GM19372 (cell line): ENCODE data around the gene RPS19BP1.

Experiments
- ATAC-seq: cut with Tn5 transposase; IDR thresholded peaks from one replicate; pipeline ENCODE4 v1.9.1; 2021; ENCODE audit warnings: mild to moderate bottlenecking, low read depth, moderate library complexity; ENCODE audit not compliant: unreplicated experiment

Gene RPS19BP1

DNA sequence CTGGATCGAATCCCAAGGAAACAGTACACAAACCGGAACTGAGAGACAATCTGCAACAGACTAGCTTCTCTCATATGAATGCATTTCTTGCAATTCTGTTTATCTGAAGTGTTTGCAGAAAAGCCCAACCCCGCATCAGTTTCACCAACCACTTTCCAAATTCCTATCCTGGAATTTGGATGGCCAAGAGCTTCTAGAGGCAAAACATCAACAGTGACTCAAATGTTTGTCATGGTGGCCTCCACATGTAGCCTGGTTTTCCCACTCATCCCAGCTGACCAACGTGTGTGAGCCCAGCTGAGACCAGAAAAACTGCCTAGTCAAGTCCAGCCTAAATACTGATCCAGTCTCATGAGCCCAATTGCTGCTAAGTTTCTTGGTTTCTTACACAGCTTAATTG lies 38.8 kb downstream of the RPS19BP1 start:
- ATAC-seq, result no peak

DNA sequence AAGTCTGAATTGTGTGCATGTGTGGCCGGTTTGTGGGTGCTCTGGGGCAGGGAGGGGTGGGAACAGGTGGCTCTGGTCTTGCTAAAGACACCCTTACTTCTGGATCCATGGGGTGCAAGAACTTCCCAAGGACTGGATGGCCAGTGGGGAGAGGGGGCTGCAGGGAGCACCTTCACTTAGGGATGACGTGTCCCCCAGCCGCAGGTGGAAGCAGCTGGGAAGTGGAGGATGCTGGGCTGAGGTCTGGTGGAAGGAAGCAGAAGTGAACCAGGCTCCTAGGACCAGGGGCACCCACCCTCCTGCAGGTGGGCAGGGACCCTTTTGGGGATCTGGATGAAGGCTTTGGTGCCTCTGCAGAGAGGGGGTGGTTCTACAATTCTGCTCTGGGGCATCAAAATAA lies 40.4 kb downstream of the RPS19BP1 start:
- ATAC-seq, result no peak

DNA sequence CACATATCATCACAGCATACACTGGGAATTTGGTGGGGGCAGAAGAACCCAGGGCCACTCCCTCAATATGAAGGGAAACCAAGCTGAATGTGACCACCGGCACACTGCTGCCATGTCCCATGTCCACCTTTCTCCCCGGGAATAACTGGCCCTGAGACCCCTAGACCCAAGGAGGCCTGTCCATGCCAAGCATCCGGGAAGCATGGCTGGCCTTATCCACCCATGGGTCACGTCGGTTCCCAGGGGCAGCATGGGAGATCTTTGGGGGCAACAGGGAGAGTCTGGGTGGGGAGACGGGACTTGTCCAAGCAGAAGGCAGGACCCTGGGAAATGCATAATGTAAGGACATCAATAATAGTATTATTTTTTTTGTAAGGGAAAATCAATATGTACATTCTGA lies 40.9 kb downstream of the RPS19BP1 start:
- no peak for ATAC-seq

DNA sequence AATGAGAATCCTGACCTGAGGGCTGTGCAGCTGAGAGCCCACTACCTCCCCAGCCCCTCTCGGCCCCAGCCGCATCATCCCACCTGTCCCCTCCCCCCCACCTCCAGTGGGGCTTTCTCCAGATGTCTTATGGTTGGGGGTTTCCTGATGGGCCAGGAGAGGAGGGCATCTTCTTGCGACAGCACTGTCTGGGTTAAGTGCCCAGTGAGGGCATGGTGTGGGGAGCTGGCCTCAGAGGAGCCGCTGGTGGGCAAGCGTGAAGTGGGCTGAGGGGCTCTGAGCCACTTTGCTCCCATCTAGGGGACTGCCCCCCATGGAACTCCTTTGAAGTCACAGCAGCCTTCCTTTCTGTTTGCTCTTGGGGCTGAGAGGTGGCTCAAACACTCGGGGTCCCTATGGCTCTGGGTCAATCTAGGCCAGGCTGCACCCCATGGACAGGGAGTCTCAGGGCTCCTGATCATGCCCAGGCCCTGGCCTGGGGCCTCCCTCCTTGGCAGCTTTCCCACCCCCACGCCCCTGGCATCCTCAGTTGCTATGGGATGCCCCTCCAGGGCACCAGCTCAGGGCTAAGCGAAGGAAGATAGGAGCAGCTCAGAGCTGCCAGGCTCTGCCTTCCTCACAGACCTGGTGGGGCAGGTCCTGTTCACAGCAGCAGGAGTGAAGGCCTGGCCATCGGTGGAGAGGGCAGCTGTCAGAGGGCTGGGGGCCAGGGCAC lies 41.4 kb downstream of the RPS19BP1 start:
- no peak for ATAC-seq

DNA sequence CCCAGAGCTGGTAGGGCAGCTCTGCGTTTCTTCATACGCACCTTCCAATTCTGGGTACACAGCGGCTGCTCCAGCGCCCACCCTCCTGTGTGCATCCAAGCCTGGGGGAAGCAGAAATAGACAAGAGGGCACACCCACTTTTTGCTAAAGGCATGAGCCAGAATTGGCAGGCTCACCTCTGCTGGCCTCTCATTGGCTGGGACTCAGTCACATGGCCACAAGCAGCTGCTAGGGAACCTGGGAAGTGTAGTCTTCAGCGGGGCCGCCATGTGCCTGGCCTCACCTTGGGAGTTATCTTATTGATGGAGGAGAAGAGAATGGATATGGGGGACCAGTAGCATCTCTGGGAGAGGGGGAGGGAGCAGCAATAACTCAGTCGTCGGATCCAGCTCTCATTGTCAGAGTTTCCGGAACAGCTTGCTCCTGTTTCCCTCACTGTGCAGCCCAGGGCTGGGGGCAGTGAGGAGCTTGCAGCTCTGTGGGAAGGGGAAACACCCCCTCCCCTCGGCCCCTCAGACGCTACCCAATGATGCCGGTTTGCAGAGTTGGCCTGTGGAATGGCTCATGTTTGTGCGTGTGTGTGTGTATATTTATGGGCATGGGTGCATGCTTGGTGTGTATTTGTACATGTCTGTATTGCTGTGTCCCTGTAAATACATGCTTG lies 42.3 kb downstream of the RPS19BP1 start:
- peak; percentile 62 for ATAC-seq

DNA sequence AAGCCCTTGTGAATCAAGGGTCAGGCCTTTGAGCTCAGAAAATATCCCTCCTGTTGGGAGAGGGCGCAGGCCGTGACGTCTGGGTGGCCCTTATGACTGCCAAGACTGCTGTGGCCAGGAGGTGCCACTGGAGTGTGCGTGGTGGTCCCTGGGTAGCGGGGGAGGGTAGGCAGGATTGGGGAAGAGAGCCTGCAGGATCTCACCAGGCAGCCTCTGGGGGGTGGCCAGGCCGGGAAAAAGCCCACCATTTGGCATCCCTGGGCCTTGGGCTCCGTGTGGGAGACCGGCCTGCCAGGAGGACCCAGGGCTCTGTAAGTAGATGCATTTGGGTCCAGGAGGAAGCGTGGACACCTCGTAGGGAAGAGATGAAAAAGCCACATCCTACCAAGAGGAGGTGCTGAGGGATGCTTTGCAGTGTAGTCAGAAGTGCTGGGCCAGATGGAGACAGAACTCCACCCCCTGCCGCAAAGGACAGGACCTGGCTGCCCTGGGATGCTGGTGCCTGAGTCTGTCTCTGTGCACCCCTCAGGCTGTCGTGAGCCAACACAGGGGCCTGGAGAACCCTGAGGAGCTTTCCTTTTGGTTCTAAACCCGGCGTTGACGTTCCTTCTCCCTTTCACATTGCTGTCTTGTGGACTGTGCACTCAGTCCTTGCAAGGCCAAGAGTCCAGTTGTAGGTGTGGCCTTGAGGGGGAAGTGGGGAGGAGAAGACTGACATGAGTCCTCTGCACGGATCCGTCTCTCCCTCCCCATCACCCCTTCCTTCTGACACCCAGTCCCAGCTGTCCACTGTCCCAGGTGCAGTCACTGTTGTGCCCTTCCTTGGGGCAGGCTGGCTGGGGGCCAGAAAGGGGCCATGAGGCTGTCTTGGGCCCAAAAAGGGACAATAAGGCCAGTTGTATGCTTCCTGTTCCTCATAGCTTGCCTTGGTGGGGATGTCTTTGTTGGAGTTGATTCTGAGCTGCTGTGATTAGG lies 43.2 kb downstream of the RPS19BP1 start:
- ATAC-seq, result no peak

DNA sequence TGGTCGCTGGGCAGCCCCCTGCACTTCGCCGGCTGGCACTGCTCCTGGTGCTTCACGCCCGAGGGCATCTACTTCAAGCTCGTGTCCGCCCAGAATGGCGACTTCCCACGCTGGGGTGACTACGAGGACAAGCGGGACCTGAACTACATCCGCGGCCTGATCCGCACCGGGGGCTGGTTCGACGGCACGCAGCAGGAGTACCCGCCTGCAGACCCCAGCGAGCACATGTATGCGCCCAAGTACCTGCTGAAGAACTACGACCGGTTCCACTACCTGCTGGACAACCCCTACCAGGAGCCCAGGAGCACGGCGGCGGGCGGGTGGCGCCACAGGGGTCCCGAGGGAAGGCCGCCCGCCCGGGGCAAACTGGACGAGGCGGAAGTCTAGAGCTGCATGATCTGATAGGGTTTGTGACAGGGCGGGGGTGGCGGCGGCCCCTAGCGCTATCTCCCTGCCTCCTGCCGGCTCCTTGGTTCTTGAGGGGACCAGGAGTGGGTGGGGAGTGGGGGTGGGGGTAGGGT lies 43.9 kb downstream of the RPS19BP1 start:
- ATAC-seq, result no peak

DNA sequence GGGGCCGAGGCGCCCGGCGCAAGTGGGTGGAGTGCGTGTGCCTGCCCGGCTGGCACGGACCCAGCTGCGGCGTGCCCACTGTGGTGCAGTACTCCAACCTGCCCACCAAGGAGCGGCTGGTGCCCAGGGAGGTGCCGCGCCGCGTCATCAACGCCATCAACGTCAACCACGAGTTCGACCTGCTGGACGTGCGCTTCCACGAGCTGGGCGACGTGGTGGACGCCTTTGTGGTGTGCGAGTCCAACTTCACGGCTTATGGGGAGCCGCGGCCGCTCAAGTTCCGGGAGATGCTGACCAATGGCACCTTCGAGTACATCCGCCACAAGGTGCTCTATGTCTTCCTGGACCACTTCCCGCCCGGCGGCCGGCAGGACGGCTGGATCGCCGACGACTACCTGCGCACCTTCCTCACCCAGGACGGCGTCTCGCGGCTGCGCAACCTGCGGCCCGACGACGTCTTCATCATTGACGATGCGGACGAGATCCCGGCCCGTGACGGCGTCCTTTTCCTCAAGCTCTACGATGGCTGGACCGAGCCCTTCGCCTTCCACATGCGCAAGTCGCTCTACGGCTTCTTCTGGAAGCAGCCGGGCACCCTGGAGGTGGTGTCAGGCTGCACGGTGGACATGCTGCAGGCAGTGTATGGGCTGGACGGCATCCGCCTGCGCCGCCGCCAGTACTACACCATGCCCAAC lies 44.6 kb downstream of the RPS19BP1 start:
- ATAC-seq, result no peak

DNA sequence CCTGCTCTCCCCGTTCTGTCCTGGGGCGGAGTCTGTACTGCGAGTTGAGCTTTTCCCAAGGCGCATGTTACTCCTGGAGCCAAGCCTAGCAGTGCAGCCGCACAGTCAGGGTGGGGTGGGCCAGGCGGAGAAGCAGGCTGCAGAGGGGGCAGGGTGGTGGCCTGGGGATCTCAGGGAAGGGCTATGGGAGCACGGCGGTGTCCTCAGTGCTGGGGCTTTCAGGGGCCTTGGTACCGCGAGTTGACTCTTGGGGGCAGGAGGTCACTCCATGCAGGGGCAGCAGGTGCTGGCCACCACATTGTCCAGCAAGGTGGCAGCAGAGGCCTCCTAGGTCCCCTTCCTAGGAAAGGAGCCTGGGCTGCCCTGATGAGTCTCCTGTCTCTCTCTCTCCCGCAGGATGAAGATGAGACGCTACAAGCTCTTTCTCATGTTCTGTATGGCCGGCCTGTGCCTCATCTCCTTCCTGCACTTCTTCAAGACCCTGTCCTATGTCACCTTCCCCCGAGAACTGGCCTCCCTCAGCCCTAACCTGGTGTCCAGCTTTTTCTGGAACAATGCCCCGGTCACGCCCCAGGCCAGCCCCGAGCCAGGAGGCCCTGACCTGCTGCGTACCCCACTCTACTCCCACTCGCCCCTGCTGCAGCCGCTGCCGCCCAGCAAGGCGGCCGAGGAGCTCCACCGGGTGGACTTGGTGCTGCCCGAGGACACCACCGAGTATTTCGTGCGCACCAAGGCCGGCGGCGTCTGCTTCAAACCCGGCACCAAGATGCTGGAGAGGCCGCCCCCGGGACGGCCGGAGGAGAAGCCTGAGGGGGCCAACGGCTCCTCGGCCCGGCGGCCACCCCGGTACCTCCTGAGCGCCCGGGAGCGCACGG lies 45.4 kb downstream of the RPS19BP1 start:
- ATAC-seq, result no peak

DNA sequence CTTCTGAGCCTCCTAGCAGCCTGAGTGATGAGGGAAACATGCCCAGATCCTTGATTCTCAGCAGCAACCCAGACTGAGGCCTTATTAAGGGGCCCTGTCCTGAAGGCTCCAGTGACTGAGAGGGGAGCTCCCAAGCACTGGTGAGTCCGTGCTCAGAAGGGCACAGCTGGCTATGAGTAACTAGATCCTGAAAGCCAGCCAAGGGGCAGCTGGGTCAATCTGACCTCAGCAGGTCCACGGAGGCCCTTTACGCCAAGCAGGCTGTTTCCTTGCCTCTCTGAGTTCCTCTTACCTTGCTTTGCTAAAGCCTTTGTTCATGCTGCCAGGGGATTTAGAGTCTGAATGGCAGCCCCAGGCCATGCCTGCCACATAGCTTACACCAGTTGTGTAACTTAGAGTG lies 49.8 kb downstream of the RPS19BP1 start:
- no peak for ATAC-seq

DNA sequence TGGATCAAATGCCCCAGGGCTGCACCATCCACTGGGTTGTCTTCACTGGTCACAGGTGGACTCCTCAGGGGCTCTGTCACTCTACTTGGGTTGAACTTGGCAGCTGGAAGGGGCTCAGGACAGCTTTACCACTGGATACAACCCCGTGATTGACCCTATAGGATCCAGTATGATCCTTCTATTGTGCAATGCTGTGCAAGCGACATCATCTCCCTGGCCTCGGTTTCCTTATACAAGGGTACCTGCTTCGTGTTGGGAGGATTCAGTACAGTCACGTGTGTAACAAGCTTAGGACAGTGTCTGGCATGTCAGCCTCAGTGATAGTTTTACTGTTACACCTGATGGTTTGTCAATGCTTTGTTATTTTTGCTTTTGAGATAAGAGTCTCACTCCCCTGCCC lies 51.0 kb downstream of the RPS19BP1 start:
- ATAC-seq, result no peak

DNA sequence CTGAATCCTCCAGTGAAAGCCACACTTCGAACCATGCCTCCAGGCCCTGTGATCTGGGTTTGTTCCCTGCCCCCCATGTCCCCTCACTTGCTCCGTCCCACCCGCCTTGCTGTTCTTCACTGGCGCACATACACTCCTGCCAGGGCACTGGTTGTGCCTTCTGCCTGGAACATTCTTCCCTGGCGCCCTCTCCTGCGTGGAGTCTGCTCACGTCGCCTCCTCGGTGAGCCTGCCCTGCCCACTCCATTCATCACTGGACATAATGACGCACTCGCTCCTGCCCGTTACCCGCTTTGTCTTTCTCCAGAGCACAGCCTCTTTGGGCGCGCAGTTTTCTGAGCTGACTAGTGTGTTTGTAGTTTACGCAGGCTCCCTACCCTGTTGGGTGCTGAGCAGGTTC lies 51.5 kb downstream of the RPS19BP1 start:
- no peak for ATAC-seq

DNA sequence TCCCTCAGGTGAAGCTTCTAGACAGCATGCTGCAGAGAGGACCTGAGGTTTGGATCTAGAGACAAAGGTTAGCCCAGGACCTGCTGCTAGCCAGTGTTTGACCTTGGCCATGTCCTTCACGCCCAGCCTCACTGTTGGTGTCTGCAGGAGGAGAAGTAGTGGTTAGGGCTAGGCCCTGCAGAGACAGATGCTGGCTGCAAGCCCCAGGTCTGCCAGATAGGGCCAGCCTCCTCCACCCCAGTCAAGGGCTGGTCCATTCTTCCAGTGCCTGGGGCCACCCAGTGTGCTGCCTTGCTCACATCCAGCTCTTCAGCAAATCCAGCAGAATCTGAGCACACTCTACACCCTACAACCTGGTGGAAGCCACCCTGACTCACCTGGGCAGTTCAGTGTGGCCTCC lies 52.0 kb downstream of the RPS19BP1 start:
- ATAC-seq, result no peak

DNA sequence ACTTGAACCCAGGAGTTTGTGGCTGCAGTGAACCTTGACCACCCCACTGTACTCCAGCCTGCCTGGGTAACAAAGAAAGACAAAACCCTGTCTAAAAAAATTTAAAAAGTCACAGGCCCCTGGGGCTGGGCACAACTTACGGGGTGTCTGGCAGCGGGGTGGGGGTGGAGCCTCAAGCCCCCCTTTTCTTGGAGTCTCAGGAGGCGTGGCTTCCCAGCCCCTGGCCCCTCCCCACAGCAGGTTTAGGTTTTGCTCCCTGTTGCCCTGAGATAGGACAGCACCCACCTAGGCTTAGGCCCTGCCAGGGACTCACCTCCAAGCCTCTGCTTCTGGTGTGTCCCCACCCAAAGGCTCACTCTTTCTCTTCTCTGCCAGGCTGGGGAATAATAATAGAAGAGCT lies 53.3 kb downstream of the RPS19BP1 start:
- ATAC-seq, result no peak
